ENCODE measurements around the gene ADAM12.

The ADAM12 gene

DNA sequence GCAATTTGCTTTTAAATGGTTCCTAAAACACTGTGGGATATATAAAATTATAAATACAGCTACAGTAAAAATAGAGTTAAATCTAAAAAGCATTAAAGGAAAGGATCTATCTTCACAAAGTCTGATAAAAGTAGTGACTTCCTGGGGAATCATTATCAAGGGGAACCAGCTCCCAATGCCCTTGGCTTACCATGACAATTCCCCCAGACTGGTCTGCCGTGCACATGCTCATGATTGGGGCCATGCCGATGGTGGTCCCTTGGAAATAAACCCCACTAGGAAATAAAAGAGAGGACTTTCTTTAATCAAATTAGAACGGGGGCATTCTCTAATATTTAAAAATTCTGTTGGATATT is 290.1 kb downstream of the ADAM12 start:
- no peaks in the 10 kb centered on the region for H3K27me3 ChIP-seq (replicated peaks; ENCODE audit: control insufficient read depth, insufficient read depth, low read length, poor library complexity, severe bottlenecking)
- H3K4me3 ChIP-seq (ENCODE audit: insufficient read depth, low read depth, low read length, poor library complexity, severe bottlenecking) = no peak overlapping the region
- H3K27ac ChIP-seq (ENCODE audit: insufficient read depth, low read length, poor library complexity, severe bottlenecking) = no peak overlapping the region
- no peaks in the 10 kb centered on the region for H3K36me3 ChIP-seq (ENCODE audit: control insufficient read depth, insufficient read depth, low read length)
- H3K9me3 ChIP-seq (ENCODE audit: control insufficient read depth, low read length) = no peaks in the 10 kb centered on the region
- DNase-seq = no peak
- no peaks in the 10 kb centered on the region for H3K4me1 ChIP-seq (ENCODE audit: control insufficient read depth, insufficient read depth, low read length, poor library complexity, severe bottlenecking)

DNA sequence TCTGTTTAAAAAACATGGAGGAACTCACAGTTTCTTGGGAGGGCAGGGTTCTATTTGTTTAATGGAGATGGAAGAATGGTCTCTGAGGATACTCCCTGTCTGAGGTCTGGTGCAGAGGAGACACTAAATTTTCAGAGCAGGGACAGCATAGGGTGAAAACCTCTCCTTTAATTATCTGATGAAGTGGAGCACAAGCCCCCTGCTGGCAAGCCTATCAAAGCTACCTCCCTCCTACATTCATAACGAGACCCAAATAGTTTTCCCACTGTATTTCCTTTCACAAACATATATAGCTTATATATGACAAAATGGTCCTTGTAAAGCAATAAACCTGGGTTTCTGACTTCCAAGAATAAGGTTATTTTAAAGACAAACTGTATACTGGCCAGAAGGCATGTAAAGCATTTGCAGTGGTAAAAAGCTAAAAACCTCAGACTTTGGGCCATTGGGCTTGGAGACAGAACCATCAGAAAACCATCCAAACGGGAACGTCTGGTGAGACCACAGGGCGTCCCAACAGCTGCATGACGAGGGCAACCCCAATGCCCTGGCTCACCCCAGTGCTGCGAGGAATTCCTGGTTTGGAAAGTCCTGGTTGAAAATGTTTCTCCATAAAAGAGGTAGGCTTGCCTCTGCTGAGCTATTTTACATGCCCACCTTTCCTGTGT is 290.6 kb downstream of the ADAM12 start:
- Histone ChIP-seq H3K27ac (ENCODE audit: insufficient read depth, low read length, poor library complexity, severe bottlenecking) (no peak overlapping the region), H3K36me3 (ENCODE audit: control insufficient read depth, insufficient read depth, low read length) (no peaks in the 10 kb centered on the region), H3K4me1 (ENCODE audit: control insufficient read depth, insufficient read depth, low read length, poor library complexity, severe bottlenecking) (no peaks in the 10 kb centered on the region), H3K9me3 (ENCODE audit: control insufficient read depth, low read length) (no peaks in the 10 kb centered on the region), H3K27me3 (replicated peaks; ENCODE audit: control insufficient read depth, insufficient read depth, low read length, poor library complexity, severe bottlenecking) (no peaks in the 10 kb centered on the region), H3K4me3 (ENCODE audit: insufficient read depth, low read depth, low read length, poor library complexity, severe bottlenecking) (no peak overlapping the region)
- no peak for DNase-seq

DNA sequence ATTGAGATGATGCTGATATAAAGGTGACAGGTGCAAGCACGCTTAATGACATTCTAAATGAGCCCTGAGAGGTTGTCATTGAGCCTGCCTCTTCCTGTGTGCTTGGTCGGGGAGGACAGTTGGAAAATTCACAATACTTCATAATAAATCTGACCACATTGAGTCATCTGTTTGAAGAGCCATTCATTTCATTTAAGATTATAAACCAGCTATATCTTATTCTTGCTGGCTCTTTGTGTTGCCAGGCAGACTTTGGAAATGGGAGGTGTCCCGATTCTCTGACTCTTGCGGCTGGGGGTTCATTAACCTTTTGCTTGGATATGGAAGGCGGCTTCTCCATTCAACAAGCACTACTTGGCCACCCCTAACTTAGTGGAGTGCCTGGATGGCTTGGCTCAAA is 293.7 kb downstream of the ADAM12 start:
- no peaks in the 10 kb centered on the region for H3K27me3 ChIP-seq (replicated peaks; ENCODE audit: control insufficient read depth, insufficient read depth, low read length, poor library complexity, severe bottlenecking)
- no peak overlapping the region for H3K4me3 ChIP-seq (ENCODE audit: insufficient read depth, low read depth, low read length, poor library complexity, severe bottlenecking)
- no peaks in the 10 kb centered on the region for H3K9me3 ChIP-seq (ENCODE audit: control insufficient read depth, low read length)
- no peaks in the 10 kb centered on the region for H3K4me1 ChIP-seq (ENCODE audit: control insufficient read depth, insufficient read depth, low read length, poor library complexity, severe bottlenecking)
- H3K36me3 ChIP-seq (ENCODE audit: control insufficient read depth, insufficient read depth, low read length) = no peaks in the 10 kb centered on the region
- no peak overlapping the region for H3K27ac ChIP-seq (ENCODE audit: insufficient read depth, low read length, poor library complexity, severe bottlenecking)
- DNase-seq = no peak

DNA sequence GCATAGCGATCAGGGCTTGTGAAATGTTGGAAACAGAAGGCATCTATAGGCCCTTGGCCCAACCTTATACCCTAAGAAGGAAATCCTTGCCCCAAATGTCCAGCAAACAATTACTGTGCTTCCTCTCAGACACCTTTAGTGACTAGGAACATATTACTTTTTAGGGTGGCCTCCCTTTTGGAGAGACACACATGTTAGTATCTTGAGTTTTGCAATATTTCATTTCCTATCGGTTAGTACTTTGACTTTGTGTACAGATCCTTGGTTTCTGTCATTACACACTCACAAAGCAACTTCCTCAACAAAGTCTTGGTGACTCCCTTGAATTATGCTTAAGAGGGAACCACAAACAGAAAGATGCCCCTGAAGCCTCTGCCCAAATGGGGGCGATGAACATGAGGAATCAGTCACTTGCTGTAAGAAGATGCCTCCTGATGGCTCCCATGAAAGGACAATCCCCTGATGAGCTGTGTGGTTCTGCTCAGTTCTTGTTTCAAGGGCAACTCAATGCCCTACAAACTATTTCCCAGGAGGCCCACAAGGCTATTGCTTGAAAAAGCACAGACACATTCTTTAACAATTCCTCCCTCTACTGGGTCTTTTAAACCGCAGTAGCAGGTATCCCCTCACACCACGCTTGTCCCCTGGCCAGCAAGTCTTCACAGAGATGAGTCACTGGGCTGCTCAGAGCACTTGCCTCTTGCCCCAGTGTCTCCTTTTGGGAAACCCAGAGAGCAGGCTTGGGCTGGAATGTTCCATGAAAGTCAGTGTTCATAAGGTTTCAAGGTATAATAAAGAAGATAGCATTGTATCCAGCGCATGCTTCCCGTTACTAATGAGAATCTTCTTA is 295.7 kb downstream of the ADAM12 start:
- Histone ChIP-seq H3K36me3 (ENCODE audit: control insufficient read depth, insufficient read depth, low read length) (no peaks in the 10 kb centered on the region), H3K4me3 (ENCODE audit: insufficient read depth, low read depth, low read length, poor library complexity, severe bottlenecking) (no peak overlapping the region), H3K9me3 (ENCODE audit: control insufficient read depth, low read length) (no peaks in the 10 kb centered on the region), H3K4me1 (ENCODE audit: control insufficient read depth, insufficient read depth, low read length, poor library complexity, severe bottlenecking) (no peaks in the 10 kb centered on the region), H3K27me3 (replicated peaks; ENCODE audit: control insufficient read depth, insufficient read depth, low read length, poor library complexity, severe bottlenecking) (no peaks in the 10 kb centered on the region), H3K27ac (ENCODE audit: insufficient read depth, low read length, poor library complexity, severe bottlenecking) (no peak overlapping the region)
- no peak for DNase-seq

DNA sequence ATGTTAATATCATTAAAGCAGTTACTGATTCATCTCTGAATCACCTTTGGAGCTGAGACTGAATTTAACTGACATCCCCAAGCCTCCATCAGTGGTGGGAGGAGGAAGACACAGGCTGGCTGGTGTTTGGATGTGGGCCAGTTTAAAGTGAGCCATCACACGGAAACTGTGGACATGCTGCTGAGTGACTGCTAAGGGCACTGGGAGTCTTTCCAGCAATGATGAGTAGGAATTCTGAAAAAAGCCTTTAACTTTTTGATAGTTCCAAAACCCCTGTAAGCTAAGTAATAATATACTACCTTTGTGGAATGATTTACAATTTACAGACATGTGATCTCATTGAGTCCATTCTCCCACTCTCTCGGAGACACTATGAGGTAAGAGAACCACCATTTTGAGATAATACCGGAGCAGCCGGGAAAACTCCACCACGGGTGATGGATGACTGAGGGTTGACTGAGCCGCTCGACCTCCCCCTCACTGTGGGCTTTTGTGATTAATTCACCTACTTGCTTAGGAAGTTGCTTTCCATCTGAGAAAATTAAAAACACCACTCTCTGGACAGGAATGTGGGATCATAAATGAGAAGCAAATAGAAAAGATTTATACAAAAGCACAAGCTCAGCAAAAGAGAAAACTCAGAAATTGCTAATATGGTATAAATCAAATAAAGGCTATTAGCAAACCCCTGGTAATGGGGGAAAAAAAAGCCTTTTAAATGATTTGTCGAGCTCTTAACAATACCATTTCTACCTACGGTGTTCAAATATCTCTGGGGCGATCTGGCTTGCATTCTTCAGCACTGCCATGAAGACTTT is 297.2 kb downstream of the ADAM12 start:
- Histone ChIP-seq H3K4me1 (ENCODE audit: control insufficient read depth, insufficient read depth, low read length, poor library complexity, severe bottlenecking) (no peaks in the 10 kb centered on the region), H3K9me3 (ENCODE audit: control insufficient read depth, low read length) (no peaks in the 10 kb centered on the region), H3K36me3 (ENCODE audit: control insufficient read depth, insufficient read depth, low read length) (no peaks in the 10 kb centered on the region), H3K27ac (ENCODE audit: insufficient read depth, low read length, poor library complexity, severe bottlenecking) (no peak overlapping the region), H3K27me3 (replicated peaks; ENCODE audit: control insufficient read depth, insufficient read depth, low read length, poor library complexity, severe bottlenecking) (no peaks in the 10 kb centered on the region), H3K4me3 (ENCODE audit: insufficient read depth, low read depth, low read length, poor library complexity, severe bottlenecking) (no peak overlapping the region)
- no peak for DNase-seq

DNA sequence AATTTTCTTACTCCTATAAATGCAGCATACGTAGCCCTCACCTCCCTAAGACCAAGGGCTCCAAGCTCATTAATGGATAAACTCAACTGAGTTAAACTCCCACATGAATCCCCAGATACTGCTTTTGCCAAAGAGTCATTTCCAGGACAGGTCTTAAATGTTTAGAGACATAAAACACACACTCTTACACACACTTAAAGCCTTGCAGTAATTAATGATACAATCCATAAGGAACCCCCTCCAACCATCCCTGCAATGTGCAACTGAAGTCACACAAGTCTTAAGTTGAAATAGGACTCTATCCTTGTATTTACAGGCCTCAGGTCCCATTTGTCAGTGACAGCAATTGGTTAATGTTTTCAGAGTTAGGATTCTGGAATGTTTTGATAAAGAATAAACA is 297.8 kb downstream of the ADAM12 start:
- H3K27ac ChIP-seq (ENCODE audit: insufficient read depth, low read length, poor library complexity, severe bottlenecking) = no peak overlapping the region

DNA sequence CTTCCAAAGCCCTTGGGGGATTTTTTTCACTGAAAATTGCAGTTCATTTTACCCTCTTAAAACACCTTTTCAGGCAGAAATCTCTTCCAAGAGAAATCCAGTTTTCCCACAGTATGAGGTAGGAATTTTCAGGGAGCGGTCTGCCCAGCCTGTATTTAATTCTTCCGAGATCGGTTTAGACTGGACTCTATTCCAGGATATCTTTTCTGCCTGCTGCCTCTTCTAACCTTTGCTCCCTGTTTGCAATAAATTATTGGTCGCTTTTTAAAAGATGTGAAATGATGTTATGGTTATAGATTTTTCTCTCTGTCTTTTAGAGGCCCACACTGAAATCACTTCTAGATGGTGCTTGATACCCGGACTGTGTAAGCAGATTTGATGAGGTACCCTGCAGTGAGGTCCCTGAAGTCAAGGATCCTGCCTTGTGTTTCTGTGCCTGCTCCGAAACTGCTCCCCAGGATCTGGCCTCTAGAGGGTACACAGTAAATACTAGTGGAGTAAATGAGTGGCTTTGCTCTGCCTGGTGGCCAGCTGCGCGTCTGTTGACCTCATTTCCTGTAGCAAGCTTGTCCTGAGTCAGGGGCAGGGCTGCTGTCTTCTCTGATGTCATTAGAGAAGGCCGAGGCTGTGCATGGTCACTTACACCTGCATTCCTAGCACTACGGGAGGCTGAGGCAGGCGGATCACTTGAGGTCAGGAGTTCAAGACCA is 300.3 kb downstream of the ADAM12 start:
- Histone ChIP-seq H3K36me3 (ENCODE audit: control insufficient read depth, insufficient read depth, low read length) (no peaks in the 10 kb centered on the region), H3K27me3 (replicated peaks; ENCODE audit: control insufficient read depth, insufficient read depth, low read length, poor library complexity, severe bottlenecking) (no peaks in the 10 kb centered on the region), H3K4me1 (ENCODE audit: control insufficient read depth, insufficient read depth, low read length, poor library complexity, severe bottlenecking) (no peaks in the 10 kb centered on the region), H3K27ac (ENCODE audit: insufficient read depth, low read length, poor library complexity, severe bottlenecking) (no peak overlapping the region), H3K4me3 (ENCODE audit: insufficient read depth, low read depth, low read length, poor library complexity, severe bottlenecking) (no peak overlapping the region), H3K9me3 (ENCODE audit: control insufficient read depth, low read length) (no peaks in the 10 kb centered on the region)
- DNase-seq = no peak

More for the DNA sequence above, 297.8 kb downstream of the ADAM12 start:
- no peaks in the 10 kb centered on the region for H3K27me3 ChIP-seq (replicated peaks; ENCODE audit: control insufficient read depth, insufficient read depth, low read length, poor library complexity, severe bottlenecking)
- H3K4me3 ChIP-seq (ENCODE audit: insufficient read depth, low read depth, low read length, poor library complexity, severe bottlenecking) = no peak overlapping the region
- H3K9me3 ChIP-seq (ENCODE audit: control insufficient read depth, low read length) = no peaks in the 10 kb centered on the region
- H3K4me1 ChIP-seq (ENCODE audit: control insufficient read depth, insufficient read depth, low read length, poor library complexity, severe bottlenecking) = no peaks in the 10 kb centered on the region
- no peaks in the 10 kb centered on the region for H3K36me3 ChIP-seq (ENCODE audit: control insufficient read depth, insufficient read depth, low read length)
- DNase-seq = no peak

DNA sequence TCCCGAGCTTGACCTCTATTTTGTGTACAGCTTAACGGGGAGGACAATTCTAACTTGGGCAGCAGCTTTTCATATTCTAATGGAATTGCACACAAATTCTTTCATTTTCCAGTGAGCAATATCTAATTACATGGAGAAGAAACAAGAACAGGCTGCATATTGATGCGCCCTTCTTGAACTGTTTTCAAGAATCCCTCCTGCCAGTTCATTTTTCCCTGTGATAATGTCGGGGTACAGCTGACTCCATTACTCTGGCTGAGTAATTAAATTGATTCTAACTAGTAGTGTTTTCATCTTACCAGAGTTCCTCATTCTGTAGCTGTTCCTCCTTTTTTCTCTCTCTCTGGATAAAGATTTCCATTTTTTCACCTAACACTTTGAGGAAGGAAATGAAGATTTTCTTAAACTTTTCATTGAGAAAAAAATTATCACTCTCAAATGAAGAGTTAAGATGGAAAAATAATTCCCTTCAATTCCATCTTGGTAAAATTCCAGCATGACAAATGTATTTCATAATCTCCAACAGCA is 301.1 kb downstream of the ADAM12 start:
- no peak for DNase-seq
- Histone ChIP-seq H3K4me1 (ENCODE audit: control insufficient read depth, insufficient read depth, low read length, poor library complexity, severe bottlenecking) (no peaks in the 10 kb centered on the region), H3K27ac (ENCODE audit: insufficient read depth, low read length, poor library complexity, severe bottlenecking) (no peak overlapping the region), H3K9me3 (ENCODE audit: control insufficient read depth, low read length) (no peaks in the 10 kb centered on the region), H3K27me3 (replicated peaks; ENCODE audit: control insufficient read depth, insufficient read depth, low read length, poor library complexity, severe bottlenecking) (no peaks in the 10 kb centered on the region), H3K4me3 (ENCODE audit: insufficient read depth, low read depth, low read length, poor library complexity, severe bottlenecking) (no peak overlapping the region), H3K36me3 (ENCODE audit: control insufficient read depth, insufficient read depth, low read length) (no peaks in the 10 kb centered on the region)

DNA sequence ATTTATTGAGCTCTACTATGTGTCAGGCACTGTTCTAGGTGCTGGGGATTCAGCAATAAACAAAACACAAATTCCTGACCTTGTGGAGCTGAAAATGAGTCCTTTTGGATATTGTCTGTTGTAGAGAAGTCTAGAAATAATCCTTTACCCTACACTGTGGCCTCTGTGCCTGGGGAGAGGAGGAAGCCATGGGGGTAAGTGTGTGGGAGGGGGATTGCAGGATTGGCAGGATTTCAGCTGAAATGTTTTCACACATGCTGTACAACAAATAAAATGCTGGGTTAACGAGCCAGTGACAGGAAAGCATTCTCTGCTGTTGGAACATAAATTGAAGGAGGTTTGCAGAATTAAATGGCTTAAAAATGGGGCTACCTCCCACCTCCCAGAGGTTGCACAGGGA is 302.5 kb downstream of the ADAM12 start:
- H3K36me3 ChIP-seq (ENCODE audit: control insufficient read depth, insufficient read depth, low read length) = no peaks in the 10 kb centered on the region
- H3K4me3 ChIP-seq (ENCODE audit: insufficient read depth, low read depth, low read length, poor library complexity, severe bottlenecking) = no peak overlapping the region
- H3K27me3 ChIP-seq (replicated peaks; ENCODE audit: control insufficient read depth, insufficient read depth, low read length, poor library complexity, severe bottlenecking) = no peaks in the 10 kb centered on the region
- H3K27ac ChIP-seq (ENCODE audit: insufficient read depth, low read length, poor library complexity, severe bottlenecking) = no peak overlapping the region
- H3K9me3 ChIP-seq (ENCODE audit: control insufficient read depth, low read length) = no peaks in the 10 kb centered on the region
- H3K4me1 ChIP-seq (ENCODE audit: control insufficient read depth, insufficient read depth, low read length, poor library complexity, severe bottlenecking) = no peaks in the 10 kb centered on the region
- no peak for DNase-seq
